ENCODE data around the gene MYO10. TPM values are rescaled to one million over a fixed set of nuclear protein-coding genes. Genes with fewer than 3 reads are reported as not detected.

Gene MYO10
- total and polyA plus RNA-seq, 2 donors (not counting 3 experiments of a cell fraction or from before 2014, with no cell fraction given) = 36.0 to 148 TPM

GRCh38 chr5:16914584-16914983, 21.5 kb downstream of the MYO10 start:
- no peaks in the 10 kb centered on the region for H3K9me1 ChIP-seq (replicated peaks; ENCODE audit: control insufficient read depth, extremely low read depth, insufficient read depth, low read length)
- no peak for FAIRE-seq
- no peak overlapping the region for H3K4me2 ChIP-seq (ENCODE audit: insufficient read depth, low read length)
- H4K20me1 ChIP-seq (replicated peaks; ENCODE audit: control insufficient read depth, extremely low read depth, insufficient read depth, low read length) = peaks cover 18% of the 10 kb centered on the region
- TF ChIP-seq EZH2 (IDR thresholded peaks at IDR 0.05; ENCODE audit: borderline replicate concordance, low read depth, low read length, severe bottlenecking) (no peak), JUN (IDR thresholded peaks at IDR 0.05; ENCODE audit: borderline replicate concordance, insufficient read depth, insufficient read length, low read depth) (no peak), FOS (IDR thresholded peaks at IDR 0.05; ENCODE audit: borderline replicate concordance, insufficient read depth, low read length) (no peak), POLR2A (IDR thresholded peaks at IDR 0.05; ENCODE audit: low read depth, low read length) (no peak), GATA2 (IDR thresholded peaks at IDR 0.05; ENCODE audit: insufficient read depth, insufficient read length, low read depth, low read length) (no peak)
- TF ChIP-seq, protein P1, sequence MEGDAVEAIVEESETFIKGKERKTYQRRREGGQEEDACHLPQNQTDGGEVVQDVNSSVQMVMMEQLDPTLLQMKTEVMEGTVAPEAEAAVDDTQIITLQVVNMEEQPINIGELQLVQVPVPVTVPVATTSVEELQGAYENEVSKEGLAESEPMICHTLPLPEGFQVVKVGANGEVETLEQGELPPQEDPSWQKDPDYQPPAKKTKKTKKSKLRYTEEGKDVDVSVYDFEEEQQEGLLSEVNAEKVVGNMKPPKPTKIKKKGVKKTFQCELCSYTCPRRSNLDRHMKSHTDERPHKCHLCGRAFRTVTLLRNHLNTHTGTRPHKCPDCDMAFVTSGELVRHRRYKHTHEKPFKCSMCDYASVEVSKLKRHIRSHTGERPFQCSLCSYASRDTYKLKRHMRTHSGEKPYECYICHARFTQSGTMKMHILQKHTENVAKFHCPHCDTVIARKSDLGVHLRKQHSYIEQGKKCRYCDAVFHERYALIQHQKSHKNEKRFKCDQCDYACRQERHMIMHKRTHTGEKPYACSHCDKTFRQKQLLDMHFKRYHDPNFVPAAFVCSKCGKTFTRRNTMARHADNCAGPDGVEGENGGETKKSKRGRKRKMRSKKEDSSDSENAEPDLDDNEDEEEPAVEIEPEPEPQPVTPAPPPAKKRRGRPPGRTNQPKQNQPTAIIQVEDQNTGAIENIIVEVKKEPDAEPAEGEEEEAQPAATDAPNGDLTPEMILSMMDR (IDR thresholded peaks at IDR 0.05; ENCODE audit: extremely low read depth in 1 of 2, insufficient read depth in 1 of 2, low read depth in 1 of 2, low read length in 2 of 2) = no peak
- intact Hi-C loops (cut with micrococcal nuclease) = no loop called here
- no peak overlapping the region for H3K9ac ChIP-seq (replicated peaks; ENCODE audit: extremely low read depth, insufficient read depth, low read length)
- dilution Hi-C loops (cut with MboI; ENCODE audit: extremely low pct_ligation_motif_present, low sequenced_read_pairs) = loop anchor here (25.0 kb wide), 1 partner anchor 273 kb away; no protein-coding TSS in a partner anchor
- no peak for DNase-seq (ENCODE audit: low read depth, low spot score)
- H3K36me3 ChIP-seq (ENCODE audit: control insufficient read depth in 2 of 2, extremely low read depth in 1 of 2, insufficient read depth in 2 of 2, low read length in 2 of 2) = no peaks in the 10 kb centered on the region
- H3K4me1 ChIP-seq (ENCODE audit: control insufficient read depth, extremely low read depth, insufficient read depth, low read length) = peaks cover 57% of the 10 kb centered on the region
- H3K4me3 ChIP-seq (replicated peaks in 1 of 3; ENCODE audit: insufficient read depth in 1 of 3, low read depth in 1 of 3, low read length in 3 of 3) = no peak overlapping the region
- H3K27ac ChIP-seq (ENCODE audit: insufficient read depth, low read depth, low read length) = no peak overlapping the region
- ChIA-PET CTCF (interaction anchor here (1.3 to 3.3 kb wide), 4 partner anchors 17 to 276 kb away, joined by 3 to 16 read pairs (median 12); no protein-coding TSS in a partner anchor), POLR2A (no interaction called here)
- BruUV-seq (replicated peaks) = no TSS peak
- H3K9me3 ChIP-seq (replicated peaks; ENCODE audit: control insufficient read depth, insufficient read depth, low read length) = no peaks in the 10 kb centered on the region
- peaks cover 92% of the 10 kb centered on the region for H3K79me2 ChIP-seq (ENCODE audit: control insufficient read depth, insufficient read depth, low read length)
- H3K27me3 ChIP-seq (ENCODE audit: control insufficient read depth in 2 of 2, insufficient read depth in 2 of 2, low read length in 2 of 2) = no peaks in the 10 kb centered on the region
- no peak overlapping the region for H2AFZ ChIP-seq (ENCODE audit: low read depth, low read length)

GRCh38 chr5:16914108-16914435, 22.0 kb downstream of the MYO10 start:
- TF ChIP-seq MYC (IDR thresholded peaks at IDR 0.05; ENCODE audit: low read depth, low read length) = no peak
- no peak for TF ChIP-seq JUN (IDR thresholded peaks at IDR 0.05; ENCODE audit: borderline replicate concordance, insufficient read depth, insufficient read length, low read depth)
- TF ChIP-seq, protein P1 (IDR thresholded peaks at IDR 0.05; ENCODE audit: extremely low read depth in 1 of 2, insufficient read depth in 1 of 2, low read depth in 1 of 2, low read length in 2 of 2) = no peak
- TF ChIP-seq MAX (IDR thresholded peaks at IDR 0.05; ENCODE audit: insufficient read depth, insufficient read length) = no peak
- no peak for TF ChIP-seq EZH2 (IDR thresholded peaks at IDR 0.05; ENCODE audit: borderline replicate concordance, low read depth, low read length, severe bottlenecking)
- TF ChIP-seq GATA2 (IDR thresholded peaks at IDR 0.05; ENCODE audit: insufficient read depth, insufficient read length, low read depth, low read length) = no peak
- no peak for TF ChIP-seq POLR2AphosphoS5 (IDR thresholded peaks at IDR 0.05; ENCODE audit: insufficient read depth, low read depth, low read length)
- TF ChIP-seq POLR2A (IDR thresholded peaks at IDR 0.05; ENCODE audit: low read depth, low read length) = no peak
- TF ChIP-seq FOS (IDR thresholded peaks at IDR 0.05; ENCODE audit: borderline replicate concordance, insufficient read depth, low read length) = no peak
- dilution Hi-C loops (cut with MboI; ENCODE audit: extremely low pct_ligation_motif_present, low sequenced_read_pairs) (loop anchor here (25.0 kb wide), 1 partner anchor 273 kb away; no protein-coding TSS in a partner anchor), intact Hi-C loops (cut with micrococcal nuclease) (no loop called here)
- H3K9me1 ChIP-seq (replicated peaks; ENCODE audit: control insufficient read depth, extremely low read depth, insufficient read depth, low read length) = no peaks in the 10 kb centered on the region
- H2AFZ ChIP-seq (ENCODE audit: low read depth, low read length) = no peak overlapping the region
- H3K36me3 ChIP-seq (ENCODE audit: control insufficient read depth in 2 of 2, extremely low read depth in 1 of 2, insufficient read depth in 2 of 2, low read length in 2 of 2) = no peaks in the 10 kb centered on the region
- CTCF ChIA-PET = interaction anchor here (1.3 to 3.3 kb wide), 4 partner anchors 18 to 276 kb away, joined by 3 to 14 read pairs (median 8); no protein-coding TSS in a partner anchor
- H3K27me3 ChIP-seq (ENCODE audit: control insufficient read depth in 2 of 2, insufficient read depth in 2 of 2, low read length in 2 of 2) = no peaks in the 10 kb centered on the region
- H4K20me1 ChIP-seq (replicated peaks; ENCODE audit: control insufficient read depth, extremely low read depth, insufficient read depth, low read length) = peaks cover 18% of the 10 kb centered on the region
- DNase-seq (ENCODE audit: low read depth, low spot score) (no peak), FAIRE-seq (no peak)
- H3K4me3 ChIP-seq (replicated peaks in 1 of 3; ENCODE audit: insufficient read depth in 1 of 3, low read depth in 1 of 3, low read length in 3 of 3) = no peak overlapping the region
- no peak overlapping the region for H3K27ac ChIP-seq (ENCODE audit: insufficient read depth, low read depth, low read length)
- peaks cover 57% of the 10 kb centered on the region for H3K4me1 ChIP-seq (ENCODE audit: control insufficient read depth, extremely low read depth, insufficient read depth, low read length)
- no peaks in the 10 kb centered on the region for H3K9me3 ChIP-seq (replicated peaks; ENCODE audit: control insufficient read depth, insufficient read depth, low read length)
- no TSS peak for BruUV-seq (replicated peaks)
- H3K4me2 ChIP-seq (ENCODE audit: insufficient read depth, low read length) = no peak overlapping the region
- no peak overlapping the region for H3K9ac ChIP-seq (replicated peaks; ENCODE audit: extremely low read depth, insufficient read depth, low read length)
- POLR2A ChIA-PET = no interaction called here
- peaks cover 92% of the 10 kb centered on the region for H3K79me2 ChIP-seq (ENCODE audit: control insufficient read depth, insufficient read depth, low read length)
